Middle frontal gyrus (tissue), 1 donor: Measurements from ENCODE around the gene NT5E.

Experiments used
- DNase-seq: peaks from one replicate; pipeline ENCODE4 v3.0.0-alpha.2; 2015; ENCODE audit warnings: low spot score; ENCODE audit errors: extremely low spot score

The NT5E gene

DNA sequence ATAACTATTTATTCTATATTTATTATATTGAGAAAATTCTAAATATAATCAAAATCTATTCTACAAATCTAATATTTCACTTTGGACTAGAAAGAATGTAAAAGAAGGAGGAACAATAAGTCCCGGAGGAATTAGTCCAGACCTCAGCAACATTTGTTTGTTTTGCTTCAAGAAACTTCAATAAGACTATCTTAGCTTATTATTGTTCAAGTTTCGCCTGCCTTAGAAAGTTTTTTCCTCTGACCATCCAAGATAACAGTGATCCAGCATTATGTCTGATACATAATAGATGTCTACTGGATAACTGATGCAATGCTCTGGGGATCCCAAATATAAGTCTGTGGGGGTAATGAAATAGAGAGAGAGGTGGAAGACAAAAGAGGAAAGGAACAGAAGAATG lies 28.7 kb upstream of the NT5E start:
- no peak for DNase-seq

DNA sequence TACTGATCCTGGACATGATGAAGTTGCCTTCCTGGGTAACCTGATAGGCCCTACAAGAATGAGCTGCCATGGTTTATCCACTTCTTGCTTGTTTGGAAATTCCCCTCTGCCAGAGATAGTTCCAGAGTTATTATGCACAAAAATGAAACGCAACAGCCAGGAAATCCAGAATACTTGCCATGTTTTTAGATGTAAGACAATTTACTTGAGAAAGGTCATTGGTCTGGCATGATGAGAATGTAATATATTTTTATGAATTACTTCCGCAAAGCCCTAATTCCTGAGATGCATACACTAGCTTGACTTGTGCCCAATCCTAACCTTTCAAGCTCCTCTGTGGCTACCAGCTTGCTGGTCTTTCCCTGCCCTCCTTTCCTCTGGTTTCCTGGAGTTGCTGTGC lies 27.9 kb upstream of the NT5E start:
- no peak for DNase-seq

DNA sequence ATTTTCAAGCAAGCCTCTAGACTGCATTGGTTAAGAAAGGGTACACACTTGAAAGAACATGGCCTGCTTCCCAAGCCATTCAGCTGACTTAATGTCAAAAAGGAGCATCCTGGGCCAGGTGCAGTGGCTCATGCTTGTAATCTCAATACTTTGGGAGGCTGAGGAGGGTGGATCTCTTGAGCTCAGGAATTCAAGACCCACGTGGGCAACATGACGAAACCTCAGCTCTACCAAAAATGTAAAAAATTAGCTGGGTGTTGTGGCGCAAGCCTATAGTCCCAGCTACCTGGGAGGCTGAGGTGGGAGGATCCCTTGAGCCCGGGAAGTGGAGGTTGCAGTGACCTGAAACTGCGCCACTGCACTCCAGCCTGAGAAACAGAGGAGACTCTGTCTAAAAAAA lies 26.9 kb upstream of the NT5E start:
- no peak for DNase-seq

DNA sequence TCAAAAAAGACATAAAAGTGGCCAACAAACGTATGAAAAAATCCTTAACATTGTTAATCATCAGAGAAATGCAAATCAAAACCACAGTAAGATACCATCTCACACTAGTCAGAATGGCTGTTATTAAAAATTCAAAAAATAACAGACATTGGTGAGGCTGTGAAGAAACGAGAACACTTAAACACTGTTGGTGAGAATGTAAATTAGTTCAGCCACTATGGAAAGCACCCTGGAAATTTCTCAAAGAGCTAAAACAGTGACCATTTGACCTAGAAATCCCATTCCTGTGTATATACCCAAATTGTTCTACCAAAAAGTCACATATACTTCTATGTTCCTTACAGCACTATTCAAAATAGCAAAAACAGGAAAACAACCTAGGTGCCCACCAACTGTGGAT lies 24.9 kb upstream of the NT5E start:
- DNase-seq: no peak

DNA sequence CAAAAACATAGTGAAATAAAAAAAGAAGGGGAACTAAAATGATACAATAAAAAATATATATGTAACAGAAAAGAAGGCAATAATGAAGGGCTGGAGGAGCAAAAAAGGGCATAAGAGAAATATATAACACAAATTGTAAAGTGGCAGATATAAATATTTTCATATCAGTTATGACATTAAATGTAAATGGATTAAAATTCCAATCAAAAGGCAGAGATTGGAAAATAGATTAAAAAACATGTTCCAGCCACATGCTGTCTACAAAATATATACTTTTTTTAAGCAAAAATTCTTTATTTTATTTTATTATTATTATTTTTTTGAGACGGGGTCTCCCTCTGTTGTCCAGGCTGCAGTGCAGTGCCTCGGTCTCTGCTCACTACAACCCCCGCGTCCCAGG lies 23.9 kb upstream of the NT5E start:
- no peak for DNase-seq

DNA sequence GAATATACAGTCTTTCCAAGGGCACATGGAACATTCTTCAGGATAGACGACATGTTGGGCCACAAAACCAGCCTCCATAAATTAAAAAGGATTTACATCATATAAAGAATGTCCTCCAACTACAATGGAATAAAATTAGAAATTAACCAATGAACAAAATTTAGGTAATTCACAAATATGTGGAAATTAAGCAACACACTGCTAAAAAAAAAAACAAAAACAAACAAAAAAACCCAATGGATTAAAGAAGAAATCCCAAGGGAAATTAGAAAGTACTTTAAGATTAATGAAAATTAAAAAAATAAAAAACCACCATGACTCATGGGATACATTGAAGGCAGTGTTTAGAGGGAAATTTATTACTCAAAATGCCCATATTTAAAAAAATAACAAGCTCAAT lies 21.4 kb upstream of the NT5E start:
- no peak for DNase-seq

DNA sequence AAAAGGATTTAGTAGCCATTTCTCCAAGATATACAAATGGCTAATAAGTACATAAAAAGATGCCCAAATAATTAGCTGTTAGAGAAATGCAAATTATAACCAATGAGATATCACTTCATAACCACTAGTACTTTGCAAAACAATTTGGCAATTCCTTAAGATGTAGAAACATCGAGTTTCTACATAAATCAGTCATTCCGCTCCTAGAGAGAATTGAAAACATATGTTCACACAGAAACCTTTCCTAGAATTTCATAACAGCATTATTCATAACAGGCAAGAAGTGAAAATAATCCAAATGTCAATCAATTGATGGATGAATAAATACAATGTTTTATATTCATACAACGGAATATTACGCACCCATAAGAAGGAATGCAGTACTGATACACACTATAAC lies 20.5 kb upstream of the NT5E start:
- DNase-seq: no peak

DNA sequence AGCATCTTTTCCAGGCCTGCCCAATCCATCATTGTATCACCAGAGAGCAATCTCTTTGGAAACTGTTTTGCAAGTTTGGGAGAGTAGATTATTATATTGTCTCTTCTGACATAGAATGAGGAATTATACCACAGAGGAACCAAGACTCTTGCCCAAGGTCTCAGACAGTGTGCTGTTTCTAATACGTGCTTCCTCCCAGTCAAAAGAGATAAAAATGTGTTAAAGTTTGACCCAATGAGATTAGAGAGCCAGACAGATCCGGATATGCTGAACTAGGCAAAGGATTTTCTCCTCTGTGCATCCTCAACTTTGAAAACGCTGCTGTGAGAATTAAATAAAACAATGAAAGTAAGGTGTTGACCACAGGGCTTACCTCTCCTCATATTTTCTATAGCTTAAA lies 18.6 kb upstream of the NT5E start:
- no peak for DNase-seq

DNA sequence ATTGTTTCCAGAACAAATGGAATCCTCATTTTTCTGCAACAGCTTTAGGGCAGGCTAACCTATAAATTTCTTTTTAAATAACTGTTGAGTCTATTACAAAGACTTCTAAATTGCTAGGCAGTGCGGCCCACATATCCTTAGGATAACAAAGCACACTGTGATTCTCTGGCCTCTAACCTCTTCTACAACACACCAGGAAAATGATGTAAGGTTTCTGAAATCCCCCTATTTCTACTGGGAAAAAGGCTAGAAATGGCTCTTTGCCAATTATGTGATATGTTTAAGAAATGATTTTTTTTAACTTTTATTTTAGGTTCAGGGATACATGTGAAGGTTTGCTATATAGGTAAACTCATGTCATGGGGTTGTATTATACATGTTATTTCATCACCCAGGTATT lies 17.3 kb upstream of the NT5E start:
- DNase-seq: no peak

DNA sequence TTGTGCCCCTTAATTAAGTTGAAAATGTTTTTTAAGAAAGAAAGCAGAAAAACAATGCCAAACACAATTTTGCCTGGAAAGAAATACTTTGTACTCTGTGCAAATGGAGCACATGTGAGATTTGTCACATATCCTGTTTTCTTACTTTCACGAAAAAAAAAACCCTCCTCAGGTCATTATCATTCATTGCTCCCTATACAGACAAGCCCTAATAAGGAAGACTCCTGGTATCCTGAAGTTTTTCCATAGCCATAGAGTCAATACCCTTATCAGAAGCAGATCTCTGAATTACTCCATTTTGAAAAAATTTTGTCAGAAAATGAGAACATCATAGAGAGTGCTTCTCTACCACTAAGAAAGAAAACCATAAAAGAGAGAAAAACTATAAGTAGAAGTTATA lies 14.0 kb upstream of the NT5E start:
- DNase-seq: no peak

DNA sequence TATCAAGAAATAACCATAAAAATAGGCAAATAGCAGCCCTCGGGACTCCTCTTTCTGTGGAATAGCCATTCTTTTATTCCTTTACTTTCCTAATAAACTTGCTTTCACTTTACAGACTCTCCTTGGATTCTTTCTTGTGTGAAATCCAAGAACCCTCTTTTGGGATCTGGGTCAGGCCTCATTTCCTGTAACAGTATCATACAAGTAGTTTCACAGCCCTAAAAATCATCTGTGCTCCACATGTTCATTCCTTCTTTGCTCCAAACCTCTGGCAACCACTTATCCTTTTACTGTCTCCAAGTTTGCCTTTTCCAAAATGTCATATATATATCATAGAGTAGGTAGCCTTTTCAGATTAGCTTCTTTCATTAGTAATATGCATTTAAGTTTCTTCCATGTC lies 13.5 kb upstream of the NT5E start:
- DNase-seq: no peak

DNA sequence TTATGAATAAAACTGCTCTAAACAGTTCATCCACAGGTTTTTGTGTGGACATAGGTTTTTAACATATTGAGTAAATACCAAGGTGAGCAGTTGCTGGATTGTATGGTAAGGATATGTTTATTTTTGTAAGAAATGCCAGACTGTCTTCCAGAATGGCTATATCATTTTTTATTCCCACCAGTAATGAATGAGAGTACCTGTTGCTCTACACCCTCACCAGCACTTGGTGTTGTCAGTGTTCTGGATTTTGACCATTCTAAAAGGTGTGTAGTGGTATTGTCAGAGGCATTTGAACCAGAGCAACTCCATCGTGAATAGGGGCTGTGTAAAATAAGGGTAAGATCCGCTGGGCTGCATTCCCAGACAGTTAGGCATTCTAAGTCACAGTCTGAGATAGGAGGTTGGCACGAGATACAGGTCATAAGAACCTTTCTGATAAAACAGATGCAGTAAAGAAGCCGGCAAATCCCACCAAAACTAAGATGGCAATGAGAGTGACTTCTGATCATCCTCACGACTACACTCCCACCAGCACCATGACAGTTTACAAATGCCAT lies 12.9 kb upstream of the NT5E start:
- no peak for DNase-seq

DNA sequence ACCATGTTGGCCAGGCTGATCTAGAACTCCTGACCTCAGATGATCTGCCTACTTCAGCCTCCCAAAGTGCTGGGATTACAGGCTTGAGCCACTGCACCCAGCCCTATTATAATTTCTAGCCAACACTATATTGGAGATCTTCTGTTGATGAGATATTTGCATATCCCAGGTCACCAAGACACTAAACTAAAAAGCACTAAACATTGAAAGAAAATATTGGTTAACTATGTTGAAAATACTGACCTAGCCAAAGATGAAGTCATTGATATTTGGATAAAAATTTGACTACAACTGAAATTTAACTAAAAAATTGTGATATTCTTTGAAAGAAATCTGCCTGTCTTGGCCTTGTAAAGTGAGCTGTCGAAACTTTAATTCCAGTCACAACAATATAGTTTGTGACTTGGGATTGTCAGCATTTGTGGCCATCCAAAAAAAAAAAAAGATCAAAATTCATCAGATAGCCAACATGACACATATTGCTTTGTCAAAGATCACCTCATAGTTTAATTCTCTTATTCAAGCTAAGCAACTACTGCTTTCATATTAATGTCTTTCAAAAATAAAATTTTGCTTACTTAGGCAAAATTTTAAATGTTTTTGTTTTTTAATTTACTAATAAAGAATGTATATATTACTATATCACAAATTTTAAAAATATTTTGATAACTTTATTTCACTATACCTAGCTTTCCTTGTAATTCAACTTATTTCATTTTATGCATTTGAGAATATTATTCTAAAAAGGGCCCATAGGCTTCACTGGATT lies 6.3 kb upstream of the NT5E start:
- DNase-seq: no peak

DNA sequence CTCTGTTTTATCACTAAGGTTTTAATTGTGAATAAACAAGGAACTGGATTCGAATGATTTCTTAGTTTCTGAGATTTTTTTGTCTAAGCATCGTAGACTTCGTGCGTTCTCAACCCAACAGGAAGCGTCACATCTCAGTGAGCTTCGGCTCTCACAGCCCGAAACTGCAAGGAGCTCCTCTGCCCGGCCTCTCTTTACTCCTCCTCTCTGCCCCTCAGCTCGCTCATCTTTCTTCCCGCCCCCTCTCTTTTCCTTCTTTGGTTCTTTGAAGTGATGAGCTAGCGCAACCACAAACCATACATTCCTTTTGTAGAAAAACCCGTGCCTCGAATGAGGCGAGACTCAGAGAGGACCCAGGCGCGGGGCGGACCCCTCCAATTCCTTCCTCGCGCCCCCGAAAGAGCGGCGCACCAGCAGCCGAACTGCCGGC lies 480 bp upstream of the NT5E start:
- no peak for DNase-seq

DNA sequence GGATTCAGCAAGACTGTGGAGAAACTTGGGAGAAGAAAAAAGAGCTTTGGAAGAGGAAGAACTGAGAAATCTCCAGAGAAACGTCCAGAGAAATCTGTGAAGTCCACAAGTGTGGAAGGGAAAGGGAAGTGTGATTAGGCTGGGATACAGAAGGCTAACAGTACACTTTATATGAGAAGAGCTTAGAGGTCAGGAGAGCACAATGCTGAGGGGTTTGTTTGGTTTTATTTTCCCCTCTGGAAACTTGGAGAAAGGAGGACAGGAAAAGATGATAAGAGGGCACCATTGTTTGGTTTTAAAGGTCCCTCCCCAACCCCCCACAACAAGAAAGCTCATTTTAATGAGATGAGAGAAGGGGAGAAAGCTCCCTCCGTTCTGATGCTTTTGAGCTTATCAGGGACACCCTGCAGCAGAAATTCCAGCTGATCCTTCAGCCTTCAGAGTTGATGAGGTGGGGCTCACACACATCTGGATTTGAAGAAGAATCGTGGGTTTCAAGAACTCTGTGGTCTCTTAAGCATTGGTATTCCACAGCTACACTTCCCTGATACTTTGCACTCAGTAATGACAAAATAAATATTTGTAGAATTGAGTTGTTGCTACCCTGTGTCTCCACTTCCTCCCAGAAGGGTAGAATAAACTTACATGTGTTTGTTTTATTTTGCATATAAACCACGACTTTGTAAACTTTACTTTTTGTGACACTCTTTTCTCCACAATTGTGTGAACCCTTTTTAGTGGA lies 1.9 kb downstream of the NT5E start:
- no peak for DNase-seq

DNA sequence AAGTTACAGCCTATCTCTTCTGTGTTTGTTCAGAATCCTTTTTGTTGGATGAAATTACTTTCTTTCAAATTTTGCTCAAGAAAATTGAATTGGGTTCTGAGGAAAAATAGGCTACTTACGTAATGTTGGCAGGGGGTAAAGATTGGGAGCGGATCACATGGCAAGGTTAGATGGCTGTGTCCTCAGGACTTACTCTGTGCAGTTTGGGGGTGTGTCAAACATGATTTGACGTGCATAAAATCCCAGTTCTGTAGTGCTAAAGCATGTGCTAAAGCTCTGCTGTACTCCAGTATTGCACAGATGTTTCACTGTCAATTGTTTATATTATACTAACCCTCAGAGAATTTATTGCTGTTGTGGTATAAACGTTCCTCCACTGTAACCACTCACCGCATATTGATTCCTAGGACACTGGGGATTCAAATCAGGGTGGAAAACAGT lies 2.6 kb downstream of the NT5E start:
- DNase-seq: no peak

DNA sequence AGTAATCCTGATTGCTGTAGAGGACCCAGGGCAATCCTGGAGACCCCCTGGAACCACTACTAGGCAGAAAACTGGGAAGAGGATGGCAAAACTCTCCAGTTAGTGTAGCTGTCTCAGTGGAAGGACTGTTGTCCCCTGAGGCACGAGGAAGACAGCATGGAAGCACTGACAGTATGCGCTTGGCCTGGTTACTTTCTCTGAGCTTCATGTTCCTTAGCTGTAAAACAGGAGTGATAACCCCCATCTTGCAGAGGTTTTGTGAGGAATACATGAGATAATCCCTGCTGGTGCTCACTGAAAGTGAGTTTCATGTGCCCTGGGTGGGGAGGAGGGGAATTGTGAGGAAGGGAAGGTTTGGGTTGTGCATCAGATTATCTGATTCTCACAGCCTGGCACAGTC lies 3.2 kb downstream of the NT5E start:
- no peak for DNase-seq

DNA sequence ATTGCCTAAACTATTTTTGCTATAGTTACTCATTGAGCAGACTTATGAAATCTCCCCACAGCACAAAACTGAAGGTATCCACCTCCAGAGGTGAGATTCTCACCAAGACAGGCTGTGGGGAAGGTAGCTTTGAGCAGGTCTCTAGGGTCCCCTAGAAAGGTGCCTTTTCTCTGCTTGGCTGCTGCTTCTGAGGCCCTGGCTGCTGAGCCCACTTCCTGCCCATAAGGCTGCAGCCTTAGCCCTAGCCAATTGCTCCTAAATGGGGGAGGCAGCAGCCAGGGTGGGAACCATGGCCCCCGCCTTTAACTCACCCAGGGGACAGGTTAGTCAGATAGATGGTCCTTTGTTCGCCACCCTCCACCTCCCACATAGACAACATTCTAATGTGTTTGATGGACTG lies 3.6 kb downstream of the NT5E start:
- DNase-seq: no peak

DNA sequence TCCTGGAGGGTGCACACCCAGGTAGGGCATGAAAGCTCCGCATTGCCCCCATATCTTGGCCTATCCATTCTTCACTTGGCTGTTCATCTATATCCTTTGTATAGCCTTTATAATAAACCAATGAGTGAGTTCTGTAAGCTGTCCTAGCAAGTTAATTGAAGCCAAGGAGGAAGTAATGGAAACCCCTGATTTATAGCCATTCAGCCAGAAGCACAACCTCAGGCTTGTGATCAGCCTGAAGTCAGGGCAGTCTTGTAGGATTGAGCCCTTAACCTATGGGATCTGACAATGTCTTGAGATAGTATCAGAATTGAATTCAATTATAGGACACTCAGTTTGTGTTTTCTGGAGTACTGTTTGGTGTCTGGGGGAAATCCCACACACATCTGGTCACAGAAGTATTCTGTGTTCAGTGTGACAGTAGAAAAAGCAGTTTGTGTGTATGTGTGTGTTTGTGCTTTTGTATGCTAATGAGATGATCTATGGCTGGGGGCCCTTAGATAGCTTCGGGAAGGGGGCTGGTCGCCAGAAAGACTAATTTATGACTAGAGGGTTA lies 5.7 kb downstream of the NT5E start:
- no peak for DNase-seq

DNA sequence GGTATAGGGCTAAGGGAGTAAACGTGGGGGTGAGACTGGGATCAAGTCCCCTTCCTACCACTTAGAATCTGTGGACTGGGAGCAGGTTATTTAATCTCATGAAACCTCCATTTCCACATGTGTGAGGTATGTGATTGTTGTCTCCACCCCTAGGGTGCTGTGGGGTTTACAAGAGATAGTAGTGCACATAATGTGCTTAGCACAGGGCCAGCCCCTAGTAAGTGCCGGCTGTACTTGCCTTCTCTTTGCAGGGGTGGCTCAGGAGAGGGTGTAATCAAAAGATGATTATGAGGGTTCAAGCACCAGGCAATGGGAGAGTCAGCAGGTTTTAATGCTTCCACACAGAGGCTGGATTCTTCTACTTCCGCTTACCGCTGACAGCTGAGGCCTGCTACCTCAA lies 6.9 kb downstream of the NT5E start:
- no peak for DNase-seq

DNA sequence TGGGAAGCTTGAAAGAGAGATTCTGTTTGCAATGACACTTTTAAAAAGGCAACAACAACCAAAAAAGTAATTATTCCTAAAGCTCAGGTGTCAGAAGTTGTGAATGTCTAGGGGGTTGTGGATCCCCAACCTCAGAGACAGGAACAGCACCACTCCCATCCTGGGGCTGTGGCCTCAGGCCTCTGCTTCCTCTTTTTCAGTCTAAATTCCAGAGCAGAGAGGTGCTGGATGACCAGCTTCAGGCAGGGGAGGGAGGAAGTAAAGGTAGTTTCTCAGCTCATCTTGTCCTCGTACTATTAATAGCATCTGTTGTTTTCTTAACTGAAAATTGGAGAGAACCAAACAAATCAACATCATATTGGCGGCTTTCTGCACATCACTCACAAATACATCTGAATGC lies 8.3 kb downstream of the NT5E start:
- no peak for DNase-seq

DNA sequence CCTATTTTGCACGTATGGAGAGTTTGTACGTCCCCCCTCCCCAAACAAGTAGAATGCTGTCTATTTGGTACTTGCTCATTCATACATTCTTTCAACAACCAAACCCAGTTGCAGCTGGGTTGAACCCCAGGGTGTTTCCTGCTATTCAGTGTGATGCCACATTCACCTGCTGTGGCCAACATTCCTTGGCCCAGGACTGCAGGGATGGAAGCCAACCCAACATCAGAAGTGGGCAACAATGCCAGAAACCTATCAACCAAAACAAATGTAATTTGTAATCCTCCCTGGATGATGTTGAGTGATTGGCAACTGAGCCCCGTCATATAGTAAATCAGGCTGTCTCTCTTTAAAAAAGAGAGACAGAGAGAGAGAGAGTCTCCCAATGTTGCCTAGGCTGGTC lies 8.9 kb downstream of the NT5E start:
- DNase-seq: no peak
